ENCODE measurements around the gene MUC3A.

GRCh38 chr7:100946766-100947365 is 2.5 kb upstream of the MUC3A start:
- TF ChIP-seq CTCF (tag by site-specific recombination; IDR thresholded peaks at IDR 0.05) (no peak), ZBTB49 (tag by site-specific recombination; IDR thresholded peaks at IDR 0.05; ENCODE audit: low read depth) (no peak), GLIS1 (tag by site-specific recombination; IDR thresholded peaks at IDR 0.05) (no peak), YY1 (tag by site-specific recombination; IDR thresholded peaks at IDR 0.05) (no peak), ZNF830 (tag by site-specific recombination; IDR thresholded peaks at IDR 0.05; ENCODE audit: low read depth) (no peak), SP2 (tag by site-specific recombination; IDR thresholded peaks at IDR 0.05) (no peak), ZBTB7A (tag by site-specific recombination; IDR thresholded peaks at IDR 0.05; ENCODE audit: low read depth) (no peak), TCF7L2 (IDR thresholded peaks at IDR 0.05; ENCODE audit: borderline replicate concordance, low read depth, low read length) (no peak), ATF2 (tag by site-specific recombination; IDR thresholded peaks at IDR 0.05; ENCODE audit: low read depth) (no peak), ZNF362 (tag by site-specific recombination; IDR thresholded peaks at IDR 0.05) (no peak), ZNF558 (tag by site-specific recombination; IDR thresholded peaks at IDR 0.05) (no peak), ZBTB1 (tag by site-specific recombination; IDR thresholded peaks at IDR 0.05) (no peak), ZNF280D (tag by site-specific recombination; IDR thresholded peaks at IDR 0.05) (no peak)

Measured in HEK293 (cell line).